SK-N-SH treated with all-trans-retinoic acid at 6 μM for 48 hours (cell line): ENCODE data around the gene ERAL1.

ENCODE experiments used
- ATAC-seq: fragments of 200-7000 bp; cut with Tn5 transposase; 3 replicates; pipeline ENCODE4 v1.9.1; 2020; ENCODE audit warnings: mild to moderate bottlenecking, moderate library complexity
- BACH2 ChIP-seq: fragments of 250-450 bp; sonication (Bioruptor Pico); IDR thresholded peaks from 2 replicates; pipeline ENCODE4 v1.9.0; 2021; ENCODE audit warnings: mild to moderate bottlenecking, borderline replicate concordance
- CREB5 ChIP-seq: fragments of 250-450 bp; sonication (Bioruptor Pico); IDR thresholded peaks from 2 replicates; pipeline ENCODE4 v1.5.1; 2020; ENCODE audit warnings: low read depth, mild to moderate bottlenecking, moderate library complexity
- CSDC2 ChIP-seq: fragments of 250-450 bp; sonication (Bioruptor Pico); IDR thresholded peaks from 2 replicates; pipeline ENCODE4 v1.5.0; 2020; ENCODE audit warnings: mild to moderate bottlenecking, moderate library complexity
- ESRRG ChIP-seq: fragments of 250-450 bp; sonication (Bioruptor Pico); IDR thresholded peaks from 2 replicates; pipeline ENCODE4 v1.6.1; 2021; ENCODE audit warnings: mild to moderate bottlenecking
- GLIS3 ChIP-seq: fragments of 250-450 bp; sonication (Bioruptor Pico); IDR thresholded peaks from 2 replicates; pipeline ENCODE4 v1.5.0; 2020; ENCODE audit warnings: mild to moderate bottlenecking, moderate library complexity
- ISL1 ChIP-seq: fragments of 250-450 bp; sonication (Bioruptor Pico); IDR thresholded peaks from 2 replicates; pipeline ENCODE4 v2.1.2; 2022; ENCODE audit warnings: mild to moderate bottlenecking, moderate library complexity
- OSR1 ChIP-seq: fragments of 250-450 bp; sonication (Bioruptor Pico); IDR thresholded peaks from 2 replicates; pipeline ENCODE4 v1.8.0; 2022; ENCODE audit warnings: moderate library complexity, mild to moderate bottlenecking, inconsistent platforms
- PATZ1 ChIP-seq: fragments of 250-450 bp; sonication (Bioruptor Pico); IDR thresholded peaks from 2 replicates; pipeline ENCODE4 v1.8.0; 2020; ENCODE audit warnings: mild to moderate bottlenecking, moderate library complexity, borderline replicate concordance
- RARB ChIP-seq: fragments of 250-450 bp; sonication (Bioruptor Pico); IDR thresholded peaks from 2 replicates; pipeline ENCODE4 v1.8.0; 2021; ENCODE audit warnings: mild to moderate bottlenecking, moderate library complexity
- TCF4 ChIP-seq: fragments of 250-450 bp; sonication (Bioruptor Pico); IDR thresholded peaks from 2 replicates; pipeline ENCODE4 v1.8.0; 2021; ENCODE audit warnings: mild to moderate bottlenecking, moderate library complexity, borderline replicate concordance
- TOX ChIP-seq: fragments of 250-450 bp; sonication (Bioruptor Pico); IDR thresholded peaks from 2 replicates; pipeline ENCODE4 v1.8.0; 2021; ENCODE audit warnings: mild to moderate bottlenecking, moderate library complexity, borderline replicate concordance
- TSHZ2 ChIP-seq: fragments of 250-450 bp; sonication (Bioruptor Pico); IDR thresholded peaks from 2 replicates; pipeline ENCODE4 v1.5.0; 2020; ENCODE audit warnings: mild to moderate bottlenecking, moderate library complexity
- ZFP3 ChIP-seq: fragments of 250-450 bp; sonication (Bioruptor Pico); IDR thresholded peaks from 2 replicates; pipeline ENCODE4 v1.5.0; 2020; ENCODE audit warnings: mild to moderate bottlenecking, moderate library complexity
- ZFP30 ChIP-seq: fragments of 450-650 bp; formaldehyde crosslinking; IDR thresholded peaks from 2 replicates; pipeline ENCODE4 v1.5.0; 2022; ENCODE audit warnings: mild to moderate bottlenecking, moderate library complexity
- ZNF565 ChIP-seq: fragments of 450-650 bp; formaldehyde crosslinking; conservative IDR thresholded peaks from 2 replicates; pipeline ENCODE4 v1.5.0; 2020; ENCODE audit warnings: low read depth, mild to moderate bottlenecking, moderate library complexity
- ZNF70 ChIP-seq: fragments of 450-650 bp; formaldehyde crosslinking; IDR thresholded peaks from 2 replicates; pipeline ENCODE4 v1.5.0; 2020; ENCODE audit warnings: mild to moderate bottlenecking, moderate library complexity
- ZNF8 ChIP-seq: fragments of 450-650 bp; formaldehyde crosslinking; IDR thresholded peaks from 2 replicates; pipeline ENCODE4 v1.5.0; 2020; ENCODE audit warnings: mild to moderate bottlenecking, moderate library complexity
- TF ChIP-seq, protein P1 (sequence below): fragments of 250-450 bp; sonication (Bioruptor Pico); IDR thresholded peaks from 2 replicates; pipeline ENCODE4 v1.8.0; 2021; ENCODE audit warnings: low read depth, mild to moderate bottlenecking, moderate library complexity, borderline replicate concordance
- TF ChIP-seq, protein P2 (sequence below): fragments of 250-450 bp; sonication (Bioruptor Pico); IDR thresholded peaks from 2 replicates; pipeline ENCODE4 v1.5.1; 2021; ENCODE audit warnings: mild to moderate bottlenecking, moderate library complexity

ERAL1 gene

GRCh38 chr17:28879886-28880571 is 25.2 kb downstream of the ERAL1 start:
- TF ChIP-seq ZNF8 (CRISPR knock-in tag), result no peak
- no peak for TF ChIP-seq CSDC2 (CRISPR knock-in tag)
- ATAC-seq, result no peak

- ATAC-seq, result no peak
- TF ChIP-seq ZNF70 (no peak), TCF4 (CRISPR knock-in tag) (no peak), TSHZ2 (CRISPR knock-in tag) (no peak), ZNF8 (CRISPR knock-in tag) (no peak)
These were observed 25.7 kb downstream of the ERAL1 start for GRCh38 chr17:28880572-28880945.

- TF ChIP-seq CREB5, result no peak
- TF ChIP-seq CSDC2 (CRISPR knock-in tag), result no peak
- TF ChIP-seq, all 23 proteins: peak for 0
- no peak for ATAC-seq
These were observed 26.8 kb downstream of the ERAL1 start for GRCh38 chr17:28881533-28882056.

DNA sequence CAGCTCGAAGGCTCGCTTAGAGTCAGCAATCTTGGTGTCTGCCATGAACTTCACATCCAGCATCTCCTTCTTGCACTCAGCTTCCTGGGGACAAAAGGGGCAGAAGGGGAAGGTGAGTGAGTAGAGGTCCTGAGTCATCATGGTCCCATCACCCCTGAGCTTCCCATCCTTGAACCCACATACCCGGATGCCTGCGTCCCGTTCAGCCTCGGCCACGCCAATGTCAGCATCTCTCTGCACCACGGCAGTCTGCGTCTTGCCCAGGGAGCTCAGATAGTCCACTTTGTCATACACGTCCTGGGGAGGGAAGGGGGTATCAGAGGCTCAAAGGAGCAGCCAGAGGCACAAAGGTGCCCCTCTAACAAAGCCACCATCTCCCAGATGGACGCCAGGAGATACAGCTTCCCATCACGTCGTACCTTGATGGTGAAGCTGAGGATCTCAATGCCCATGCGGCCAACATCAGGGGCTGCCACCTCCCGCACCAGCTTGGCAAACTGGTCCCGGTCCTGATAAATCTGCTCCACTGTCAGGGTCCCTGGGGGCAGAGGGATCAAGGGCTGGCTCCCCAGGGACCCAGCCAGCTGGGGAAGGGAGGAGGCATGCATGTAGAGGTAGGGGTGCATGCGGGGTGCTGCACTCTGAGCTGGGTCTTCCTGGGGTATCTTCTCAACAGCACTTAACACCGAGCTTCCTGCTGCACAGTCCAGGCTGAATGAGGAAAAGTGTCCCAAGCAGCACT is 27.5 kb downstream of the ERAL1 start:
- TF ChIP-seq ZNF8 (CRISPR knock-in tag), result no peak
- TF ChIP-seq, protein P1, sequence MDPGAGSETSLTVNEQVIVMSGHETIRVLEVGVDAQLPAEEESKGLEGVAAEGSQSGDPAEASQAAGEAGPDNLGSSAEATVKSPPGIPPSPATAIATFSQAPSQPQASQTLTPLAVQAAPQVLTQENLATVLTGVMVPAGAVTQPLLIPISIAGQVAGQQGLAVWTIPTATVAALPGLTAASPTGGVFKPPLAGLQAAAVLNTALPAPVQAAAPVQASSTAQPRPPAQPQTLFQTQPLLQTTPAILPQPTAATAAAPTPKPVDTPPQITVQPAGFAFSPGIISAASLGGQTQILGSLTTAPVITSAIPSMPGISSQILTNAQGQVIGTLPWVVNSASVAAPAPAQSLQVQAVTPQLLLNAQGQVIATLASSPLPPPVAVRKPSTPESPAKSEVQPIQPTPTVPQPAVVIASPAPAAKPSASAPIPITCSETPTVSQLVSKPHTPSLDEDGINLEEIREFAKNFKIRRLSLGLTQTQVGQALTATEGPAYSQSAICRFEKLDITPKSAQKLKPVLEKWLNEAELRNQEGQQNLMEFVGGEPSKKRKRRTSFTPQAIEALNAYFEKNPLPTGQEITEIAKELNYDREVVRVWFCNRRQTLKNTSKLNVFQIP, result no peak
- TF ChIP-seq ZNF70, result no peak

GRCh38 chr17:28883967-28884702 is 29.3 kb downstream of the ERAL1 start:
- no peak for TF ChIP-seq ZFP30
- TF ChIP-seq, protein P1, result no peak
- TF ChIP-seq ZNF8 (CRISPR knock-in tag), result no peak
- TF ChIP-seq GLIS3, result no peak
- no peak for TF ChIP-seq OSR1
- no peak for TF ChIP-seq TOX
- no peak for TF ChIP-seq ZNF565 (CRISPR knock-in tag)
- no peak for TF ChIP-seq ESRRG (CRISPR knock-in tag)
- TF ChIP-seq BACH2, result no peak
- no peak for TF ChIP-seq ZNF70
- no peak for TF ChIP-seq CSDC2 (CRISPR knock-in tag)
- TF ChIP-seq CREB5, result no peak
- TF ChIP-seq TCF4 (CRISPR knock-in tag), result no peak
- no peak for TF ChIP-seq PATZ1
- no peak for TF ChIP-seq ISL1
- TF ChIP-seq, protein P2, sequence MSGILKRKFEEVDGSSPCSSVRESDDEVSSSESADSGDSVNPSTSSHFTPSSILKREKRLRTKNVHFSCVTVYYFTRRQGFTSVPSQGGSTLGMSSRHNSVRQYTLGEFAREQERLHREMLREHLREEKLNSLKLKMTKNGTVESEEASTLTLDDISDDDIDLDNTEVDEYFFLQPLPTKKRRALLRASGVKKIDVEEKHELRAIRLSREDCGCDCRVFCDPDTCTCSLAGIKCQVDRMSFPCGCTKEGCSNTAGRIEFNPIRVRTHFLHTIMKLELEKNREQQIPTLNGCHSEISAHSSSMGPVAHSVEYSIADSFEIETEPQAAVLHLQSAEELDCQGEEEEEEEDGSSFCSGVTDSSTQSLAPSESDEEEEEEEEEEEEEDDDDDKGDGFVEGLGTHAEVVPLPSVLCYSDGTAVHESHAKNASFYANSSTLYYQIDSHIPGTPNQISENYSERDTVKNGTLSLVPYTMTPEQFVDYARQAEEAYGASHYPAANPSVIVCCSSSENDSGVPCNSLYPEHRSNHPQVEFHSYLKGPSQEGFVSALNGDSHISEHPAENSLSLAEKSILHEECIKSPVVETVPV (CRISPR knock-in tag), result no peak
- no peak for TF ChIP-seq RARB (CRISPR knock-in tag)
- no peak for TF ChIP-seq ZFP3
- no peak for ATAC-seq

More for the DNA sequence above, 27.5 kb downstream of the ERAL1 start:
- no peak for ATAC-seq
